ENCODE measurements around the gene UBE2L3. TPM values are rescaled to one million over a fixed set of nuclear protein-coding genes. Genes with fewer than 3 reads are reported as not detected.

Gene UBE2L3
- polyA plus RNA-seq = 96.9 and 105 TPM in 2 replicates

GRCh38 chr22:21567456-21568346 is at the start of gene UBE2L3:
Gene UBE2L3, plus strand, starts transcription at chr22:21567714. Its CDS starts 31 bp downstream, at chr22:21567745.

GRCh38 chr22:21551361-21551760 is 16.2 kb upstream of the UBE2L3 start, which contains the start of gene RIMBP3C:
Gene RIMBP3C, minus strand, starts transcription at chr22:21551461. Its CDS starts 485 bp downstream, at chr22:21550976.

GRCh38 chr22:21629255-21630149 is 62.0 kb downstream of the UBE2L3 start, which contains the start of gene YDJC:
Gene YDJC, minus strand, starts transcription at chr22:21630022. Its CDS starts 8 bp downstream, at chr22:21630014.

GRCh38 chr22:21632237-21632895 is 64.9 kb downstream of the UBE2L3 start, which contains the start of gene CCDC116:
Gene CCDC116, plus strand, starts transcription at chr22:21632760. Its CDS starts 422 bp downstream, at chr22:21633182.

GRCh38 chr22:21641789-21642583 is 74.5 kb downstream of the UBE2L3 start, which contains the start of gene SDF2L1:
Gene SDF2L1, plus strand, starts transcription at chr22:21642302. Its CDS starts 35 bp downstream, at chr22:21642337.

Other genes with a start within 250 kb of the UBE2L3 start
- 0.07 and 0.15 TPM in 2 replicates for gene RIMBP3B, start 184.0 kb upstream of the UBE2L3 start, polyA plus RNA-seq
- gene HIC2, start 150.3 kb upstream of the UBE2L3 start, polyA plus RNA-seq = 0.11 and 0.39 TPM in 2 replicates
- gene TMEM191C, start 100.3 kb upstream of the UBE2L3 start, polyA plus RNA-seq = 1.7 and 4.4 TPM in 2 replicates
- not detected in 2 replicates for gene RIMBP3C, start 16.3 kb upstream of the UBE2L3 start, polyA plus RNA-seq
- gene YDJC, start 62.3 kb downstream of the UBE2L3 start, polyA plus RNA-seq = 2.4 and 4.4 TPM in 2 replicates
- gene CCDC116, start 65.0 kb downstream of the UBE2L3 start, polyA plus RNA-seq = not detected in 2 replicates
- gene SDF2L1, start 74.6 kb downstream of the UBE2L3 start, polyA plus RNA-seq = 5.2 and 8.6 TPM in 2 replicates
- gene PPIL2, start 98.3 kb downstream of the UBE2L3 start, polyA plus RNA-seq = 7.2 and 9.4 TPM in 2 replicates
- gene YPEL1, start 168.1 kb downstream of the UBE2L3 start, polyA plus RNA-seq = 2.1 and 2.5 TPM in 2 replicates

All from Purkinje cell (primary cell).